Measurements from ENCODE around the gene CCDC127. TPM values are rescaled to one million over a fixed set of nuclear protein-coding genes. Genes with fewer than 3 reads are reported as not detected.

CCDC127 gene
- total RNA-seq, 1 experiment from 2014 or later: 5.4 TPM

DNA sequence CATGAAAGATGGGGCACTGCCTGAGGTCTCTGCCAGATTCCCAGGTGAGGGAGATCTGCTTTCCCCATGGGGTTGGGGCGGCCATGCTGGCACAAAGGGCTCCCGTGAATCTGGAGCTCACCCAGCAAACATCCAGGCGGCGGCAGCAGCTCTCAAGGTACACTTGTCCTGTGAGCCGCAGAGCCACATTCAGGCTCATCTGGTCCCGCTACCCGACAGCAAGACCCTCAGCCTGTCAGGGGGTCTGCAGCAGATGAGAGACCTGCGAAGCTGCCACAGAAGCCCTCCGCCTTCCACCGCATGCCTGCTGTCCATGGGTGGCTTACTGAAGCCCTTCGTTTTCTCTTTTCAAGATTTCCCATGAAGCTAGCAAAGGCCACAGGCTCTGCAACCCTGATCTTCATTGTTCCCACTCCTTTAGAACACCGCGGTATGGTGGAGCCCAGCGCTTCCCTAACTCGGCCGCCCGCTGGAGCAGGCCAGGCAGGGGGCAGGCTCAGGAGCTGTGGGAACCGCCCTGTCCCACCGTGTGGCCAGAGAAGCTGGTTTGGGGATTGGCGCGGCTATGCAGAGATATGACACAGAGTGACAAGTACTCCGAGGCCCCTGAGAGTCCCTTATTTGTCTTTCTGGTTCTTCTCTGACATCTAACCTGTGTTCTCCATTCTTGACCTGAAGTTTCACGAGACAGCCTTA is 17.9 kb downstream of the CCDC127 start:
- CTCF ChIA-PET: no interaction called here

DNA sequence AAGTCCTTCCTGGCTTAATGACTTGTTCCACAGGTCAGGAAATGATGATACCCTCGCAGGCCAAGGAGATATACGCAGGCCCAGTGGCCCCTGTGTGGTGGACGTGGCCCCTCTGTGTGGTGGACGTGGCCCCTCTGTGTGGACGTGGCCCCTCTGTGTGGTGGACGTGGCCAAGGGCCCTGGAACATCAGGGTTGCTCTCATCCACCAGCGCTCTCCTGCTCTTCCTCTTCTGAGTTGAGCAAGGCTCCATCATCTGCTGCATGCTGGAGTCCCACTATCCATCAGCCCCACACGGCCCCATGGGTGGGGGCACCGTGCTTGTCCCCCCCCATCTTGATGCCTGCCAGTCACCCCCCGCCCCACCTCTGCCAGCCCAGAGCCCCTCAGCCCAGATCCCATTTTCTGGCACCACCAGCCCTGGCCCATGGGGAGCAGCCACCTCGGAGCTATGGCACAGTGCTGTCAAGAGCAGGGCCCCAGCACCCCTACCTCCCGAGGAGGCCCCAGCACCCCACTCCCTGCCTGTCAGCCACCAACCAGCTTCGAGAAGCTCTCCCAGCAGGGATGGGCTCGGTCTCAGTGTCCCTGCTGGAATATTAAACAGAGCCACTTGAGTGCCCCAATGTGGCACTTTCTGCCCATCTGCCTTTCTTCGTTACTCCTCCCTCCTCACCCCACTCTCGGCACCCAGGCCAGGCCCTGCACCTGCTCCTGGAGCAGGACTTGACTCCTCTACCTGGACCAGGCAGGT is 18.6 kb downstream of the CCDC127 start:
- BruUV-seq (replicated peaks): no TSS peak
- ATAC-seq: no peak
- Histone ChIP-seq H3K36me3 (ENCODE audit: low read depth, low read length) (0 out of 2 replicates have a peak, but pooled peaks cover 1% of the 10 kb centered on the region), H4K20me1 (ENCODE audit: low read length) (no peaks in the 10 kb centered on the region), H3K79me2 (ENCODE audit: low read length) (no peaks in the 10 kb centered on the region), H3K27me3 (ENCODE audit: low read length) (no peaks in the 10 kb centered on the region), H3K9ac (ENCODE audit: low read length) (no peak overlapping the region), H3K4me3 (ENCODE audit: low read length) (no peak overlapping the region), H3K9me2 (replicated peaks; ENCODE audit: low read length) (no peaks in the 10 kb centered on the region), H3F3A (ENCODE audit: low read length, unreplicated experiment) (no peaks in the 10 kb centered on the region), H2AFZ (ENCODE audit: low read length) (no peak overlapping the region), H3K9me3 (ENCODE audit: low read length) (no peaks in the 10 kb centered on the region), H3K4me1 (ENCODE audit: insufficient read depth, low read length) (no peaks in the 10 kb centered on the region), H3K27ac (ENCODE audit: low read length) (no peak overlapping the region), H3K4me2 (ENCODE audit: low read length) (no peak overlapping the region)
- no peak for DNase-seq
- POLR2A ChIA-PET (ENCODE audit: unreplicated experiment): no interaction called here
- TF ChIP-seq EZH2 (IDR thresholded peaks at IDR 0.05; ENCODE audit: low read length, unreplicated experiment) (no peak), CTCF (conservative IDR thresholded peaks at IDR 0.05; ENCODE audit: low read depth, low read length) (no peak), EZH2phosphoT487 (IDR thresholded peaks at IDR 0.05; ENCODE audit: borderline replicate concordance, low read length) (no peak)
- intact Hi-C loops (cut with micrococcal nuclease): no loop called here
- CTCF ChIA-PET: no interaction called here

More for the DNA sequence above, 17.9 kb downstream of the CCDC127 start:
- Histone ChIP-seq H3K9ac (ENCODE audit: low read length) (no peak overlapping the region), H3K79me2 (ENCODE audit: low read length) (no peaks in the 10 kb centered on the region), H3K9me3 (ENCODE audit: low read length) (no peaks in the 10 kb centered on the region), H3K27me3 (ENCODE audit: low read length) (no peaks in the 10 kb centered on the region), H3K9me2 (replicated peaks; ENCODE audit: low read length) (no peaks in the 10 kb centered on the region), H2AFZ (ENCODE audit: low read length) (no peak overlapping the region), H3K36me3 (ENCODE audit: low read depth, low read length) (peaks cover 7% of the 10 kb centered on the region; the same call in 1 of the 2 replicates), H4K20me1 (ENCODE audit: low read length) (no peaks in the 10 kb centered on the region), H3K4me3 (ENCODE audit: low read length) (no peak overlapping the region), H3F3A (ENCODE audit: low read length, unreplicated experiment) (no peaks in the 10 kb centered on the region), H3K4me1 (ENCODE audit: insufficient read depth, low read length) (no peaks in the 10 kb centered on the region), H3K4me2 (ENCODE audit: low read length) (no peak overlapping the region), H3K27ac (ENCODE audit: low read length) (no peak overlapping the region)
- no peak for ATAC-seq
- TF ChIP-seq EZH2phosphoT487 (IDR thresholded peaks at IDR 0.05; ENCODE audit: borderline replicate concordance, low read length) (no peak), CTCF (conservative IDR thresholded peaks at IDR 0.05; ENCODE audit: low read depth, low read length) (no peak), EZH2 (IDR thresholded peaks at IDR 0.05; ENCODE audit: low read length, unreplicated experiment) (no peak)
- no peak for DNase-seq
- no TSS peak for BruUV-seq (replicated peaks)
- intact Hi-C loops (cut with micrococcal nuclease): no loop called here
- POLR2A ChIA-PET (ENCODE audit: unreplicated experiment): no interaction called here
